ENCODE data around the gene PHIP. TPM values are rescaled to one million over a fixed set of nuclear protein-coding genes. Genes with fewer than 3 reads are reported as not detected.

Gene PHIP
- total RNA-seq, 5 donors from 2014 or later (not counting 1 experiment from before 2014, with no cell fraction given) = 32.1 to 44.6 (median 33.5) TPM

Other genes starting within 250 kb of the PHIP start
- gene IRAK1BP1, start 210.7 kb downstream of the PHIP start, total RNA-seq = 1 to 10 TPM; 2.1 to 5.5 (median 4.4) TPM
- gene HMGN3, start 156.4 kb upstream of the PHIP start, total RNA-seq = 10 to 100 TPM; 27.1 to 39.9 (median 35.8) TPM